ENCODE measurements around the gene AURKAIP1. TPM values are rescaled to one million over a fixed set of nuclear protein-coding genes. Genes with fewer than 3 reads are reported as not detected.

The AURKAIP1 gene
- polyA plus RNA-seq, 2 of the 4 experiments (the other 2 are of a cell fraction) = 62.0 to 102 TPM

GRCh38 chr1:1390675-1391074 lies 15.7 kb upstream of the AURKAIP1 start:
- Histone ChIP-seq H3K4me2 (no peak overlapping the region), H3K4me3 (no peak overlapping the region), H3K27ac (no peak overlapping the region), H3K4me1 (no peaks in the 10 kb centered on the region), H3K9me3 (no peaks in the 10 kb centered on the region)
- FAIRE-seq = no peak
- DNase-seq (ENCODE audit: low read depth in 1 of 2, low spot score in 1 of 2) = no peak
- CTCF ChIA-PET = interaction anchor here (2.1 to 2.7 kb wide), 2 partner anchors 8 to 11 kb away, joined by 9 to 13 read pairs; partner anchors contain the start of gene CCNL2
- POLR2A ChIA-PET = no interaction called here
- WGBS (ENCODE audit: missing lambda C conversion rate) = 93% methylated on average over 12 of the region's 12 CpGs
- no peak for ATAC-seq
- TF ChIP-seq RARB (CRISPR knock-in tag; IDR thresholded peaks at IDR 0.05) (no peak), RNF2 (IDR thresholded peaks at IDR 0.05; ENCODE audit: borderline replicate concordance, low read depth) (no peak), USF2 (IDR thresholded peaks at IDR 0.05) (no peak), NPAS2 (CRISPR knock-in tag; IDR thresholded peaks at IDR 0.05; ENCODE audit: borderline replicate concordance) (no peak), EHMT2 (IDR thresholded peaks at IDR 0.05; ENCODE audit: low read depth) (no peak), HOXB5 (CRISPR knock-in tag; IDR thresholded peaks at IDR 0.05) (no peak), FOSB (CRISPR knock-in tag; IDR thresholded peaks at IDR 0.05) (no peak), NFE2L2 (conservative IDR thresholded peaks at IDR 0.05; ENCODE audit: low read length) (no peak), PHF8 (IDR thresholded peaks at IDR 0.05; ENCODE audit: borderline replicate concordance, low read depth) (no peak), MAFK (IDR thresholded peaks at IDR 0.05; ENCODE audit: partially characterized antibody) (no peak), RCOR1 (IDR thresholded peaks at IDR 0.05; ENCODE audit: low read depth, low read length) (no peak), E2F6 (IDR thresholded peaks at IDR 0.05; ENCODE audit: borderline replicate concordance, low read depth) (no peak), ZNF302 (CRISPR knock-in tag; IDR thresholded peaks at IDR 0.05) (no peak), ZC3H11A (IDR thresholded peaks at IDR 0.05) (no peak)

- ChIA-PET CTCF (interaction anchor here (1.0 to 2.7 kb wide), 3 partner anchors 11 to 40 kb away, joined by 3 to 17 read pairs (median 8); partner anchors contain the start of gene CCNL2), POLR2A (interaction anchor here (1.2 kb wide), 1 partner anchor 11 kb away, joined by 3 read pairs; the partner anchor contains the start of gene CCNL2)
- no peak for DNase-seq (ENCODE audit: low read depth in 1 of 2, low spot score in 1 of 2)
- FAIRE-seq = no peak
- no peak for TF ChIP-seq FOSB (CRISPR knock-in tag; IDR thresholded peaks at IDR 0.05)
- TF ChIP-seq SMC3 (IDR thresholded peaks at IDR 0.05) = no peak
- no peak for TF ChIP-seq MAX (IDR thresholded peaks at IDR 0.05)
- no peak for TF ChIP-seq CEBPB (IDR thresholded peaks at IDR 0.05)
- TF ChIP-seq HEYL (CRISPR knock-in tag; IDR thresholded peaks at IDR 0.05) = no peak
- no peak for TF ChIP-seq ZSCAN20 (CRISPR knock-in tag; IDR thresholded peaks at IDR 0.05)
- no peak for TF ChIP-seq GATA3 (IDR thresholded peaks at IDR 0.05; ENCODE audit: borderline replicate concordance)
- no peak for TF ChIP-seq ZFP36 (IDR thresholded peaks at IDR 0.05; ENCODE audit: borderline replicate concordance, partially characterized antibody)
- H3K4me3 ChIP-seq = no peak overlapping the region
- no peaks in the 10 kb centered on the region for H3K4me1 ChIP-seq
- no peaks in the 10 kb centered on the region for H3K9me3 ChIP-seq
- no peak for ATAC-seq
- H3K4me2 ChIP-seq = no peak overlapping the region
- H3K27ac ChIP-seq = no peak overlapping the region
- 95% methylated on average over 16 of the region's 16 CpGs for WGBS (ENCODE audit: missing lambda C conversion rate)
Observed at GRCh38 chr1:1388078-1388472, 13.1 kb upstream of the AURKAIP1 start.

GRCh38 chr1:1387098-1388077 lies 12.4 kb upstream of the AURKAIP1 start:
- DNase-seq (ENCODE audit: low read depth in 1 of 2, low spot score in 1 of 2) (no peak), FAIRE-seq (no peak), ATAC-seq (no peak)
- Histone ChIP-seq H3K27ac (no peak overlapping the region), H3K4me2 (no peak overlapping the region), H3K4me1 (no peaks in the 10 kb centered on the region), H3K4me3 (no peak overlapping the region), H3K9me3 (no peaks in the 10 kb centered on the region)
- TF ChIP-seq EP300 (IDR thresholded peaks at IDR 0.05) (no peak), CEBPB (IDR thresholded peaks at IDR 0.05) (no peak), PBX3 (IDR thresholded peaks at IDR 0.05) (no peak)
- POLR2A ChIA-PET = interaction anchor here (1.2 kb wide), 1 partner anchor 12 kb away, joined by 3 read pairs; the partner anchor contains the start of gene CCNL2
- CTCF ChIA-PET = interaction anchor here (1.0 to 2.7 kb wide), 5 partner anchors 12 to 118 kb away, joined by 3 to 17 read pairs (median 3); partner anchors contain the start of gene CCNL2
- WGBS (ENCODE audit: missing lambda C conversion rate) = 95% methylated on average over 39 of the region's 50 CpGs
